ENCODE results near the gene KIF26B.

KIF26B gene

GRCh38 chr1:245588116-245588639 lies 433.4 kb downstream of the KIF26B start:
- no peak overlapping the region for H3K9ac ChIP-seq (ENCODE audit: low read depth, low read length, poor library complexity, severe bottlenecking)
- H3K9me2 ChIP-seq (replicated peaks; ENCODE audit: low read depth, low read length), result no peaks in the 10 kb centered on the region
- no peaks in the 10 kb centered on the region for H3K36me3 ChIP-seq (ENCODE audit: insufficient read depth, low read length)
- no peak overlapping the region for H3K4me3 ChIP-seq (ENCODE audit: low read length, poor library complexity, severe bottlenecking)
- TF ChIP-seq EZH2phosphoT487 (IDR thresholded peaks at IDR 0.05; ENCODE audit: borderline replicate concordance) (no peak), CTCF (conservative IDR thresholded peaks at IDR 0.05; ENCODE audit: low read length) (no peak)
- H3K27me3 ChIP-seq (ENCODE audit: insufficient read depth, low read length, poor library complexity, severe bottlenecking), result no peaks in the 10 kb centered on the region
- no peaks in the 10 kb centered on the region for H4K20me1 ChIP-seq (ENCODE audit: insufficient read depth, low read length, poor library complexity, severe bottlenecking)
- H3F3A ChIP-seq (ENCODE audit: low read depth), result no peaks in the 10 kb centered on the region
- H2AFZ ChIP-seq (ENCODE audit: low read length), result no peak overlapping the region
- no peaks in the 10 kb centered on the region for H3K4me1 ChIP-seq (ENCODE audit: insufficient read depth, low read length, poor library complexity, severe bottlenecking)
- H3K9me3 ChIP-seq (ENCODE audit: insufficient read depth, low read depth, low read length), result no peaks in the 10 kb centered on the region
- no peaks in the 10 kb centered on the region for H3K79me2 ChIP-seq (ENCODE audit: insufficient read depth, low read length)
- H3K4me2 ChIP-seq (ENCODE audit: low read depth, low read length, poor library complexity, severe bottlenecking), result no peak overlapping the region

DNA sequence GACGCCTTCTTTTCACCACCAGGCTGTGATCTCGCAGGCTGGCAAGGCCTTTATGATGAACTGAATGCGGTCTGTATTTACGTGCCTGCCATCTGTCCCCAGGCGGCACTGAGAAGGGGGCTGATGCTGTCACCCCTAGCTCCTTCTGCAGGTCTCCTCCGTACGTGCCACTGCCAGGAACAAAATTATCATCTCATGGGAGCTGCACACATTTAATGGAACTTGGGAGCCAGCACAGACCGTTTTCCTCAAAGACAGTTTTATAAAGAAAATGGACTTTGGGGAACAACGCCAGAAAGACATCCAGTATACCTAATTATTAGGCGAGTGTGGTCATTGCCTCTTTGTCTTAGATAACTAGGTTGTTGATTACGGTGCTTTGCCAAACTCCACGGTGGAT lies 434.5 kb downstream of the KIF26B start:
- no peaks in the 10 kb centered on the region for H3K9me3 ChIP-seq (ENCODE audit: insufficient read depth, low read depth, low read length)
- H3K9ac ChIP-seq (ENCODE audit: low read depth, low read length, poor library complexity, severe bottlenecking), result no peak overlapping the region
- H3K4me1 ChIP-seq (ENCODE audit: insufficient read depth, low read length, poor library complexity, severe bottlenecking), result no peaks in the 10 kb centered on the region
- H2AFZ ChIP-seq (ENCODE audit: low read length), result no peak overlapping the region
- no peaks in the 10 kb centered on the region for H4K20me1 ChIP-seq (ENCODE audit: insufficient read depth, low read length, poor library complexity, severe bottlenecking)
- no peaks in the 10 kb centered on the region for H3K79me2 ChIP-seq (ENCODE audit: insufficient read depth, low read length)
- no peak overlapping the region for H3K4me2 ChIP-seq (ENCODE audit: low read depth, low read length, poor library complexity, severe bottlenecking)
- no peaks in the 10 kb centered on the region for H3F3A ChIP-seq (ENCODE audit: low read depth)
- no peaks in the 10 kb centered on the region for H3K9me2 ChIP-seq (replicated peaks; ENCODE audit: low read depth, low read length)
- TF ChIP-seq CTCF (conservative IDR thresholded peaks at IDR 0.05; ENCODE audit: low read length), result no peak
- TF ChIP-seq EZH2phosphoT487 (IDR thresholded peaks at IDR 0.05; ENCODE audit: borderline replicate concordance), result no peak
- no peaks in the 10 kb centered on the region for H3K36me3 ChIP-seq (ENCODE audit: insufficient read depth, low read length)
- H3K4me3 ChIP-seq (ENCODE audit: low read length, poor library complexity, severe bottlenecking), result no peak overlapping the region
- H3K27me3 ChIP-seq (ENCODE audit: insufficient read depth, low read length, poor library complexity, severe bottlenecking), result no peaks in the 10 kb centered on the region

DNA sequence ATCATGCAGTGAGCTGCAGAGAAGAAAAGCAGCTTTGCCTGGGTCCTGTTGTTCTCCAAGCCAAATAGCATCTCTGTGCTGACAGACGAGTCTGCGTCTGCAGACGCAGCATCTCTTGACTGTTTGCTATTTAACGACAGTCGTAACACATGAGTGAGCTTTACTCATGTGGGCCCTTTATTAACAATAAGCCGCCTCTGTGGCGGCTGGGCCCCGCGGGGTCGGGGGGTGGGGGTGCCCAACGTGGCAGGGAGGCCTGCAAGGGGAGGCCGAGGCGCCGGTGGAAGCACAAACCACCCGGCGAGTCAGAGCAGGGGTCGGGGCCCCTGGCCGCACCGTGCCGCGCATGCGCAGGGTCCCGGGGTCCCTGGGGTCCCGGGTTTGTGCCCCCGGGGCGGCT lies 435.1 kb downstream of the KIF26B start:
- Histone ChIP-seq H3K9me3 (ENCODE audit: insufficient read depth, low read depth, low read length) (no peaks in the 10 kb centered on the region), H3K9me2 (replicated peaks; ENCODE audit: low read depth, low read length) (no peaks in the 10 kb centered on the region), H3K79me2 (ENCODE audit: insufficient read depth, low read length) (no peaks in the 10 kb centered on the region), H3K36me3 (ENCODE audit: insufficient read depth, low read length) (no peaks in the 10 kb centered on the region), H3F3A (ENCODE audit: low read depth) (no peaks in the 10 kb centered on the region), H3K4me2 (ENCODE audit: low read depth, low read length, poor library complexity, severe bottlenecking) (no peak overlapping the region), H3K4me1 (ENCODE audit: insufficient read depth, low read length, poor library complexity, severe bottlenecking) (no peaks in the 10 kb centered on the region), H3K27me3 (ENCODE audit: insufficient read depth, low read length, poor library complexity, severe bottlenecking) (no peaks in the 10 kb centered on the region), H3K9ac (ENCODE audit: low read depth, low read length, poor library complexity, severe bottlenecking) (no peak overlapping the region), H3K4me3 (ENCODE audit: low read length, poor library complexity, severe bottlenecking) (no peak overlapping the region), H2AFZ (ENCODE audit: low read length) (no peak overlapping the region), H4K20me1 (ENCODE audit: insufficient read depth, low read length, poor library complexity, severe bottlenecking) (no peaks in the 10 kb centered on the region)
- TF ChIP-seq EZH2phosphoT487 (IDR thresholded peaks at IDR 0.05; ENCODE audit: borderline replicate concordance), result no peak
- no peak for TF ChIP-seq CTCF (conservative IDR thresholded peaks at IDR 0.05; ENCODE audit: low read length)

All from Loucy (cell line).